ENCODE results near the gene CSN1S1. TPM values are rescaled to one million over a fixed set of nuclear protein-coding genes. Genes with fewer than 3 reads are reported as not detected.

Gene CSN1S1
- total RNA-seq, 1 donor from 2014 or later = not detected

DNA sequence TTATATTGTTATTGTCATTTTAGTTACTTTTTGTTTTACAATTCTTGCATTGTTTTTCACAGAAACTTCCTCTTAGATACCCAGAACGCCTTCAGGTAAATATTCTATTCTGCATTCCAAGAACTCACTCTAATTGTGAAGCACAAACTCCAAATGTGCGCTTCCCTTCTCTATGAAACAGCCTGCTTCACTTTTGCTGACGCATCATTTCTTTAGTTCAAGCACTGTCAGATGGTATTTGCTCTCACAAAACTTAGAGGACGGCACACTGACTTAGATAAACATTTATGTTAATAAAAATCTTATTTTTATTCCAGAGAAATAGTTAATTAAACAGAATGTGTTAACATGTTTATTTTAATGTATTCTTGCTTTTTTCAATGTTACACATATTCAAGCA lies 3.3 kb downstream of the CSN1S1 start:
- H3K79me2 ChIP-seq (ENCODE audit: insufficient read depth, low read length) = no peaks in the 10 kb centered on the region
- no peak overlapping the region for H3K27ac ChIP-seq (ENCODE audit: low read depth, low read length)
- no peaks in the 10 kb centered on the region for H3K9me3 ChIP-seq (ENCODE audit: insufficient read depth, low read depth, low read length)
- H3K9ac ChIP-seq (ENCODE audit: low read length) = no peak overlapping the region
- TF ChIP-seq, protein P1, sequence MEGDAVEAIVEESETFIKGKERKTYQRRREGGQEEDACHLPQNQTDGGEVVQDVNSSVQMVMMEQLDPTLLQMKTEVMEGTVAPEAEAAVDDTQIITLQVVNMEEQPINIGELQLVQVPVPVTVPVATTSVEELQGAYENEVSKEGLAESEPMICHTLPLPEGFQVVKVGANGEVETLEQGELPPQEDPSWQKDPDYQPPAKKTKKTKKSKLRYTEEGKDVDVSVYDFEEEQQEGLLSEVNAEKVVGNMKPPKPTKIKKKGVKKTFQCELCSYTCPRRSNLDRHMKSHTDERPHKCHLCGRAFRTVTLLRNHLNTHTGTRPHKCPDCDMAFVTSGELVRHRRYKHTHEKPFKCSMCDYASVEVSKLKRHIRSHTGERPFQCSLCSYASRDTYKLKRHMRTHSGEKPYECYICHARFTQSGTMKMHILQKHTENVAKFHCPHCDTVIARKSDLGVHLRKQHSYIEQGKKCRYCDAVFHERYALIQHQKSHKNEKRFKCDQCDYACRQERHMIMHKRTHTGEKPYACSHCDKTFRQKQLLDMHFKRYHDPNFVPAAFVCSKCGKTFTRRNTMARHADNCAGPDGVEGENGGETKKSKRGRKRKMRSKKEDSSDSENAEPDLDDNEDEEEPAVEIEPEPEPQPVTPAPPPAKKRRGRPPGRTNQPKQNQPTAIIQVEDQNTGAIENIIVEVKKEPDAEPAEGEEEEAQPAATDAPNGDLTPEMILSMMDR (IDR thresholded peaks at IDR 0.05; ENCODE audit: insufficient read depth, low read depth, low read length) = no peak
- TF ChIP-seq EZH2 (IDR thresholded peaks at IDR 0.05; ENCODE audit: insufficient read depth, low read length) = no peak
- no peak overlapping the region for H3K4me3 ChIP-seq (ENCODE audit: insufficient read depth, low read depth, low read length)
- no peak overlapping the region for H3K4me2 ChIP-seq (ENCODE audit: low read length)
- H3K9me3 Mint-ChIP-seq (ENCODE audit: unreplicated experiment) = no peaks in the 10 kb centered on the region
- H3K27me3 Mint-ChIP-seq (ENCODE audit: low read depth, unreplicated experiment) = no peaks in the 10 kb centered on the region
- FAIRE-seq (no peak), DNase-seq (ENCODE audit: low read depth) (no peak)
- H3K27ac Mint-ChIP-seq (ENCODE audit: unreplicated experiment) = no peak overlapping the region
- H3K4me3 Mint-ChIP-seq (ENCODE audit: unreplicated experiment) = no peak overlapping the region
- H3K36me3 ChIP-seq (ENCODE audit: insufficient read depth, low read length) = no peaks in the 10 kb centered on the region
- H3K4me1 Mint-ChIP-seq (ENCODE audit: low read depth, unreplicated experiment) = peaks cover 3% of the 10 kb centered on the region
- H3K36me3 Mint-ChIP-seq (ENCODE audit: low read depth, unreplicated experiment) = no peaks in the 10 kb centered on the region
- no peaks in the 10 kb centered on the region for H3K4me1 ChIP-seq (ENCODE audit: insufficient read depth, low read length)
- no peaks in the 10 kb centered on the region for H4K20me1 ChIP-seq (ENCODE audit: insufficient read depth, low read length)
- H3K27me3 ChIP-seq (ENCODE audit: insufficient read depth, low read length) = no peaks in the 10 kb centered on the region
- no peak overlapping the region for H2AFZ ChIP-seq (ENCODE audit: low read depth, low read length)

DNA sequence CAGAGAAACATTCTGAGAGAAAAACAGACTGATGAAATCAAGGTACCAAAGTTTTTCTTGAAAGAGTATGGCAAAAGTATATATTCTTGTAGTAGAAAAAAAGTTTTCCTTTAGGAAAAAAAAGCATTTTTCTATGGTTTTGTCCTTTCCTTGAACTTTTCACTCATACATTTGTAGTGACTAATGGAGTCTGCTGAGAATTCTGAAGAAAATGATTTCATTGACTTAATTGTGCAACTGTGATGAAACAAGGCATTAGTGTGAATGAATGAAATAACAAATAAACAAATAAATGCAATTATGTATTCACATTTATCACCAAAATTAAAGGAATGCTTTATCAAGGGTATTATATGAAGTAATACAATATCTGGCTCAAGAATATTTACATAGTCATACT lies 5.7 kb downstream of the CSN1S1 start:
- H3K27ac Mint-ChIP-seq (ENCODE audit: unreplicated experiment) = no peak overlapping the region
- no peak overlapping the region for H3K27ac ChIP-seq (ENCODE audit: low read depth, low read length)
- peaks cover 3% of the 10 kb centered on the region for H3K4me1 Mint-ChIP-seq (ENCODE audit: low read depth, unreplicated experiment)
- H3K27me3 Mint-ChIP-seq (ENCODE audit: low read depth, unreplicated experiment) = no peaks in the 10 kb centered on the region
- no peak overlapping the region for H2AFZ ChIP-seq (ENCODE audit: low read depth, low read length)
- no peaks in the 10 kb centered on the region for H3K27me3 ChIP-seq (ENCODE audit: insufficient read depth, low read length)
- TF ChIP-seq EZH2 (IDR thresholded peaks at IDR 0.05; ENCODE audit: insufficient read depth, low read length) = no peak
- TF ChIP-seq, protein P1 (IDR thresholded peaks at IDR 0.05; ENCODE audit: insufficient read depth, low read depth, low read length) = no peak
- no peaks in the 10 kb centered on the region for H3K79me2 ChIP-seq (ENCODE audit: insufficient read depth, low read length)
- H3K36me3 ChIP-seq (ENCODE audit: insufficient read depth, low read length) = no peaks in the 10 kb centered on the region
- H3K9me3 Mint-ChIP-seq (ENCODE audit: unreplicated experiment) = no peaks in the 10 kb centered on the region
- H4K20me1 ChIP-seq (ENCODE audit: insufficient read depth, low read length) = no peaks in the 10 kb centered on the region
- H3K9me3 ChIP-seq (ENCODE audit: insufficient read depth, low read depth, low read length) = no peaks in the 10 kb centered on the region
- no peak overlapping the region for H3K4me3 ChIP-seq (ENCODE audit: insufficient read depth, low read depth, low read length)
- no peaks in the 10 kb centered on the region for H3K36me3 Mint-ChIP-seq (ENCODE audit: low read depth, unreplicated experiment)
- no peak overlapping the region for H3K4me3 Mint-ChIP-seq (ENCODE audit: unreplicated experiment)
- no peak for FAIRE-seq
- no peak overlapping the region for H3K4me2 ChIP-seq (ENCODE audit: low read length)
- peak; percentile 3 for DNase-seq (ENCODE audit: low read depth)
- H3K4me1 ChIP-seq (ENCODE audit: insufficient read depth, low read length) = no peaks in the 10 kb centered on the region
- H3K9ac ChIP-seq (ENCODE audit: low read length) = no peak overlapping the region

DNA sequence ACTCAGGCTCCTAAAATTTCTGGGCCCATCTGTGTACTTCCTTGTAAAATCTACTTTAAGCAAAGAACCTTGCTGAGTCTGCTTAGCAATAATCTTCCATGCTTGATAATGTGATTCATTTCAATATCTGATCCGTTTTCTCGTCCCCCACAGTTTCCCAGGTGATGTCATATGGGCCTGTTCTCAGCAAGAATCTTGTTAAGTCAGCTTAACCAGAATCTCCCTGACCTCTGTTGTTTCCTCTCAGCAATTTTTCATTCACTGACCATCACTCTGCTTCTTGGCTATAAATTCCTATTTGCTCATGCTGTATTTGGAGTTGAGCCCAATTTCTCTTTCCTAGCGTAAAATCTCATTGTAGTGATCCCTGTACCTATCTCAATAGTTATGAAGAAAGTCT lies 20.7 kb downstream of the CSN1S1 start:
- no peaks in the 10 kb centered on the region for H3K27me3 ChIP-seq (ENCODE audit: insufficient read depth, low read length)
- H3K79me2 ChIP-seq (ENCODE audit: insufficient read depth, low read length) = no peaks in the 10 kb centered on the region
- no peak overlapping the region for H3K4me3 ChIP-seq (ENCODE audit: insufficient read depth, low read depth, low read length)
- no peak overlapping the region for H2AFZ ChIP-seq (ENCODE audit: low read depth, low read length)
- no peaks in the 10 kb centered on the region for H3K4me1 ChIP-seq (ENCODE audit: insufficient read depth, low read length)
- H3K9me3 Mint-ChIP-seq (ENCODE audit: unreplicated experiment) = no peaks in the 10 kb centered on the region
- H3K36me3 Mint-ChIP-seq (ENCODE audit: low read depth, unreplicated experiment) = no peaks in the 10 kb centered on the region
- H3K9ac ChIP-seq (ENCODE audit: low read length) = no peak overlapping the region
- no peaks in the 10 kb centered on the region for H3K27me3 Mint-ChIP-seq (ENCODE audit: low read depth, unreplicated experiment)
- H3K9me3 ChIP-seq (ENCODE audit: insufficient read depth, low read depth, low read length) = no peaks in the 10 kb centered on the region
- no peak overlapping the region for H3K27ac Mint-ChIP-seq (ENCODE audit: unreplicated experiment)
- DNase-seq (ENCODE audit: low read depth) (no peak), FAIRE-seq (no peak)
- H3K27ac ChIP-seq (ENCODE audit: low read depth, low read length) = no peak overlapping the region
- no peak overlapping the region for H3K4me2 ChIP-seq (ENCODE audit: low read length)
- H3K4me3 Mint-ChIP-seq (ENCODE audit: unreplicated experiment) = no peak overlapping the region
- no peaks in the 10 kb centered on the region for H4K20me1 ChIP-seq (ENCODE audit: insufficient read depth, low read length)
- TF ChIP-seq EZH2 (IDR thresholded peaks at IDR 0.05; ENCODE audit: insufficient read depth, low read length) = no peak
- TF ChIP-seq, protein P1 (IDR thresholded peaks at IDR 0.05; ENCODE audit: insufficient read depth, low read depth, low read length) = no peak
- no peaks in the 10 kb centered on the region for H3K4me1 Mint-ChIP-seq (ENCODE audit: low read depth, unreplicated experiment)
- H3K36me3 ChIP-seq (ENCODE audit: insufficient read depth, low read length) = no peaks in the 10 kb centered on the region

All from astrocyte (in vitro differentiated cells and primary cell).